Activated CD4-positive, alpha-beta T cell treated with anti-CD3 and anti-CD28 coated beads, Interleukin-2, amount 50 U/mL, for 4 hours (primary cell): Measurements from ENCODE around the gene NACAD.
"Not testable (repeated sequence)": the region's sequence is repeated elsewhere in the genome, so short reads cannot be mapped to it uniquely, and the experiment has no call there.

Source experiments
- DNase-seq, 2 experiments: peaks; one replicate each; pipeline ENCODE4 v3.0.0-alpha.2; 2020

The NACAD gene

GRCh38 chr7:45088821-45089340, at the start of gene NACAD:
TSS of gene NACAD (minus strand) at chr7:45088969. CDS start at chr7:45088894, 75 bp downstream.
- DNase-seq, result no peak

- DNase-seq, result peak; percentile 61 to 64
These were observed 47.6 kb upstream of the NACAD start for GRCh38 chr7:45136106-45137060.

GRCh38 chr7:45133877-45134276, 45.1 kb upstream of the NACAD start:
- no peak for DNase-seq

- DNase-seq, result no peak
These were observed 44.6 kb upstream of the NACAD start for GRCh38 chr7:45133352-45133751.

- DNase-seq, result no peak
These were observed 44.0 kb upstream of the NACAD start for GRCh38 chr7:45132708-45133320.

- no peak for DNase-seq
These were observed 43.1 kb upstream of the NACAD start for GRCh38 chr7:45131891-45132290.

GRCh38 chr7:45130910-45131309, 42.1 kb upstream of the NACAD start:
- DNase-seq, result no peak

GRCh38 chr7:45129906-45130305, 41.1 kb upstream of the NACAD start:
- DNase-seq, result no peak

GRCh38 chr7:45129181-45129800, 40.5 kb upstream of the NACAD start:
- no peak for DNase-seq

GRCh38 chr7:45126920-45127319, 38.2 kb upstream of the NACAD start:
- no peak for DNase-seq

- DNase-seq, result no peak
These were observed 37.4 kb upstream of the NACAD start for GRCh38 chr7:45126201-45126600.

GRCh38 chr7:45125193-45125904, 36.6 kb upstream of the NACAD start:
- DNase-seq, result no peak

GRCh38 chr7:45123913-45124710, 35.3 kb upstream of the NACAD start:
- no peak for DNase-seq

GRCh38 chr7:45122975-45123860, 34.4 kb upstream of the NACAD start:
- no peak for DNase-seq

GRCh38 chr7:45119550-45119949, 30.8 kb upstream of the NACAD start:
- no peak for DNase-seq

- DNase-seq, result no peak
These were observed 30.1 kb upstream of the NACAD start for GRCh38 chr7:45118889-45119331.

GRCh38 chr7:45118292-45118691, 29.5 kb upstream of the NACAD start:
- DNase-seq, result no peak

- no peak for DNase-seq
These were observed 28.8 kb upstream of the NACAD start for GRCh38 chr7:45117582-45117981.

- DNase-seq, result no peak
These were observed 27.3 kb upstream of the NACAD start for GRCh38 chr7:45116048-45116447.

GRCh38 chr7:45114926-45115325, 26.2 kb upstream of the NACAD start:
- DNase-seq, result no peak

- DNase-seq, result not testable (repeated sequence)
These were observed 25.5 kb upstream of the NACAD start for GRCh38 chr7:45114257-45114656.
